HCT116 (cell line): ENCODE results near the gene ADAM19. TPM values are rescaled to one million over a fixed set of nuclear protein-coding genes. Genes with fewer than 3 reads are reported as not detected.

Experiments
- ATAC-seq: fragments of 200-7000 bp; cut with Tn5 transposase; 2 replicates; pipeline ENCODE4 v1.9.1; 2020; ENCODE audit warnings: mild to moderate bottlenecking, moderate library complexity
- BruUV-seq: library from RNA; stranded (reverse); fragments of 400-500 nt; replicated peaks from 2 replicates; lab custom pipeline; 2021; lab: Mats Ljungman, UMichigan
- CTCF ChIA-PET: fragments of 300-600 bp; sonication (Branson Sonifier 250); formaldehyde crosslinking; loops from one replicate; lab custom pipeline; 2021; ENCODE audit warnings: antibody characterized with exemption; lab: Charles Lee
- POLR2A ChIA-PET: fragments of 300-600, 350-600 bp; sonication (Branson Sonifier 250); formaldehyde crosslinking; loops from one replicate; lab custom pipeline; 2021; ENCODE audit warnings: antibody characterized with exemption; lab: Charles Lee
- RAD21 ChIA-PET, 2 experiments: fragments of 300-600 bp; sonication (Branson Sonifier 250); formaldehyde crosslinking; loops; one replicate each; lab custom pipeline; 2023; ENCODE audit warnings: low total read pairs in 2 of 2; ENCODE audit not compliant: uncharacterized antibody in 2 of 2, unreplicated experiment in 2 of 2, low non-redundant PET in 1 of 2; lab: Charles Lee
- DNase-seq: peaks from one replicate; pipeline ENCODE4 v3.0.0-alpha.2; 2010; ENCODE audit warnings: low read depth, low spot score
- H2AFZ ChIP-seq: fragments of 200-600 bp; shearing (Covaris generic), sonication (generic); 2 replicates; pipeline ENCODE4 v1.6.1; 2017; ENCODE audit warnings: low read depth, mixed run types, mixed read lengths, antibody characterized with exemption, low read length; ENCODE audit not compliant: poor library complexity, severe bottlenecking
- H3K27ac ChIP-seq: 2 replicates; pipeline ENCODE4 v1.5.1; 2012; ENCODE audit warnings: low read depth, low read length
- H3K27me3 ChIP-seq: fragments of 200-600 bp; sonication (generic); 2 replicates; pipeline ENCODE4 v1.6.1; 2016; ENCODE audit warnings: mixed run types, low read length, mixed read lengths; ENCODE audit not compliant: insufficient read depth
- H3K36me3 ChIP-seq, 2 experiments: fragments of 200-500 bp in 1 of 2; fragments of 200-600 bp in 1 of 2; sonication (Bioruptor generic) in 1 of 2; sonication (generic) in 1 of 2; 2 replicates each; pipeline versions ENCODE4 v1.5.1 to v1.6.1; 2014 to 2016; ENCODE audit warnings: low read length in 2 of 2, inconsistent platforms in 1 of 2, mixed read lengths in 1 of 2, mixed run types in 1 of 2; ENCODE audit not compliant: insufficient read depth in 2 of 2, control insufficient read depth in 1 of 2
- H3K4me1 ChIP-seq, 2 experiments: fragments of 200-600 bp in 1 of 2; sonication (generic) in 1 of 2; 2 replicates each; pipeline versions ENCODE4 v1.5.1 to v1.6.1; 2012 to 2017; ENCODE audit warnings: low read length in 2 of 2, inconsistent platforms in 1 of 2, mild to moderate bottlenecking in 1 of 2, mixed read lengths in 1 of 2, mixed run types in 1 of 2, moderate library complexity in 1 of 2; ENCODE audit not compliant: insufficient read depth in 2 of 2, control insufficient read depth in 1 of 2
- H3K4me2 ChIP-seq: fragments of 200-600 bp; sonication (generic); 2 replicates; pipeline ENCODE4 v1.6.1; 2017; ENCODE audit warnings: mixed run types, low read length, mixed read lengths
- H3K4me3 ChIP-seq, 2 experiments: fragments of 200-600 bp in 1 of 2; sonication (generic) in 1 of 2; replicated peaks in 1 of 2; 2 replicates each; pipeline ENCODE4 v1.5.1; 2011 to 2016; ENCODE audit warnings: low read length in 2 of 2, control low read depth in 1 of 2, low read depth in 1 of 2, mild to moderate bottlenecking in 1 of 2, mixed read lengths in 1 of 2, mixed run types in 1 of 2
- H3K79me2 ChIP-seq: fragments of 200-600 bp; sonication (generic); 2 replicates; pipeline ENCODE4 v1.6.1; 2017; ENCODE audit warnings: mild to moderate bottlenecking, mixed run types, low read length, moderate library complexity, mixed read lengths; ENCODE audit not compliant: insufficient read depth
- H3K9ac ChIP-seq: fragments of 200-600 bp; sonication (generic); 2 replicates; pipeline ENCODE4 v1.6.1; 2016; ENCODE audit warnings: low read length, mixed read lengths
- H3K9me2 ChIP-seq: fragments of 200-600 bp; sonication (generic), shearing (Covaris generic); 2 replicates; pipeline ENCODE4 v1.6.1; 2017; ENCODE audit warnings: mixed run types, mild to moderate bottlenecking, moderate library complexity; ENCODE audit not compliant: insufficient read depth
- H3K9me3 ChIP-seq, 2 experiments: fragments of 200-500 bp in 1 of 2; fragments of 200-600 bp in 1 of 2; sonication (Bioruptor generic) in 1 of 2; sonication (generic) in 1 of 2; 2 replicates each; pipeline ENCODE4 v1.6.1; 2014 to 2017; ENCODE audit warnings: low read length in 2 of 2, mixed read lengths in 2 of 2, inconsistent platforms in 1 of 2, low read depth in 1 of 2, mild to moderate bottlenecking in 1 of 2, mixed run types in 1 of 2, moderate library complexity in 1 of 2; ENCODE audit not compliant: control insufficient read depth in 1 of 2, insufficient read depth in 1 of 2
- H4K20me1 ChIP-seq: fragments of 200-600 bp; sonication (generic), shearing (Covaris generic); 2 replicates; pipeline ENCODE4 v1.6.1; 2017; ENCODE audit warnings: mixed run types, mild to moderate bottlenecking, moderate library complexity; ENCODE audit not compliant: insufficient read depth
- EZH2 ChIP-seq: fragments of 200-600 bp; sonication (generic); IDR thresholded peaks from 2 replicates; pipeline ENCODE4 v1.6.1; 2017; ENCODE audit warnings: antibody characterized with exemption, mixed run types
- FOSL1 ChIP-seq: IDR thresholded peaks from 2 replicates; pipeline ENCODE4 v1.6.1; 2012; ENCODE audit warnings: low read depth
- TCF7L2 ChIP-seq: IDR thresholded peaks from 2 replicates; pipeline ENCODE4 v1.7.0; 2011; ENCODE audit warnings: borderline replicate concordance, inconsistent platforms; ENCODE audit not compliant: insufficient read depth, insufficient read length; ENCODE audit errors: extremely low read depth
- ZBTB33 ChIP-seq: IDR thresholded peaks from 2 replicates; pipeline ENCODE4 v1.6.1; 2011; ENCODE audit warnings: mild to moderate bottlenecking, low read length, moderate library complexity; ENCODE audit not compliant: insufficient replicate concordance; ENCODE audit errors: extremely low read depth
- intact Hi-C: fragments of 100-400 bp; cut with micrococcal nuclease; formaldehyde crosslinking; loops from 2 replicates; pipeline ENCODE4 v1.10.0; 2022
- total RNA-seq: library from RNA; stranded (reverse); gene quantifications from one replicate; pipeline ENCODE4 v1.2.1, GENCODE V29; 2021; ENCODE audit not compliant: unreplicated experiment
- TF ChIP-seq, protein P1 (sequence below): IDR thresholded peaks from 2 replicates; pipeline ENCODE4 v1.6.1; 2012; ENCODE audit warnings: low read depth

Gene ADAM19
- total RNA-seq, 1 experiment from 2014 or later, result 77.3 TPM

- Histone ChIP-seq H4K20me1 (no peaks in the 10 kb centered on the region), H3K27ac (no peak overlapping the region), H3K79me2 (no peaks in the 10 kb centered on the region; the same call in 1 of the 2 replicates), H2AFZ (no peak overlapping the region), H3K4me1 (peaks cover 12 to 47% of the 10 kb centered on the region in 2 experiments), H3K9ac (no peak overlapping the region), H3K4me3 (no peak overlapping the region), H3K36me3 (peaks cover 2 to 10% of the 10 kb centered on the region in 2 experiments; a peak in 2 of 4 replicates), H3K9me2 (no peaks in the 10 kb centered on the region), H3K9me3 (no peaks in the 10 kb centered on the region)
- ATAC-seq (no peak), DNase-seq (no peak)
- ChIA-PET RAD21 (no interaction called here), CTCF (no interaction called here)
- intact Hi-C loops, result no loop called here
- no TSS peak for BruUV-seq
- TF ChIP-seq ZBTB33, result no peak
- no peak for TF ChIP-seq TCF7L2
- TF ChIP-seq, protein P1, sequence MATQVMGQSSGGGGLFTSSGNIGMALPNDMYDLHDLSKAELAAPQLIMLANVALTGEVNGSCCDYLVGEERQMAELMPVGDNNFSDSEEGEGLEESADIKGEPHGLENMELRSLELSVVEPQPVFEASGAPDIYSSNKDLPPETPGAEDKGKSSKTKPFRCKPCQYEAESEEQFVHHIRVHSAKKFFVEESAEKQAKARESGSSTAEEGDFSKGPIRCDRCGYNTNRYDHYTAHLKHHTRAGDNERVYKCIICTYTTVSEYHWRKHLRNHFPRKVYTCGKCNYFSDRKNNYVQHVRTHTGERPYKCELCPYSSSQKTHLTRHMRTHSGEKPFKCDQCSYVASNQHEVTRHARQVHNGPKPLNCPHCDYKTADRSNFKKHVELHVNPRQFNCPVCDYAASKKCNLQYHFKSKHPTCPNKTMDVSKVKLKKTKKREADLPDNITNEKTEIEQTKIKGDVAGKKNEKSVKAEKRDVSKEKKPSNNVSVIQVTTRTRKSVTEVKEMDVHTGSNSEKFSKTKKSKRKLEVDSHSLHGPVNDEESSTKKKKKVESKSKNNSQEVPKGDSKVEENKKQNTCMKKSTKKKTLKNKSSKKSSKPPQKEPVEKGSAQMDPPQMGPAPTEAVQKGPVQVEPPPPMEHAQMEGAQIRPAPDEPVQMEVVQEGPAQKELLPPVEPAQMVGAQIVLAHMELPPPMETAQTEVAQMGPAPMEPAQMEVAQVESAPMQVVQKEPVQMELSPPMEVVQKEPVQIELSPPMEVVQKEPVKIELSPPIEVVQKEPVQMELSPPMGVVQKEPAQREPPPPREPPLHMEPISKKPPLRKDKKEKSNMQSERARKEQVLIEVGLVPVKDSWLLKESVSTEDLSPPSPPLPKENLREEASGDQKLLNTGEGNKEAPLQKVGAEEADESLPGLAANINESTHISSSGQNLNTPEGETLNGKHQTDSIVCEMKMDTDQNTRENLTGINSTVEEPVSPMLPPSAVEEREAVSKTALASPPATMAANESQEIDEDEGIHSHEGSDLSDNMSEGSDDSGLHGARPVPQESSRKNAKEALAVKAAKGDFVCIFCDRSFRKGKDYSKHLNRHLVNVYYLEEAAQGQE, result no peak
- no peak for TF ChIP-seq FOSL1
- TF ChIP-seq EZH2, result no peak
- TF ChIP-seq, all 23 proteins: peak for 0
- H3K27me3 ChIP-seq, result no peaks in the 10 kb centered on the region
- no peak overlapping the region for H3K4me2 ChIP-seq
- POLR2A ChIA-PET, result no interaction called here
These were observed 64.9 kb downstream of the ADAM19 start for GRCh38 chr5:157510682-157511081.
